ENCODE results near the gene PRR5L.
"Not testable (repeated sequence)": the region's sequence is repeated elsewhere in the genome, so short reads cannot be mapped to it uniquely, and the experiment has no call there.

PRR5L gene

GRCh38 chr11:36300650-36301049, 4.6 kb downstream of the PRR5L start:
- TF ChIP-seq ZNF274 (IDR thresholded peaks at IDR 0.05; ENCODE audit: low read depth, low read length), result no peak
- no peak overlapping the region for H3K4me3 ChIP-seq (ENCODE audit: low read length)

GRCh38 chr11:36304351-36304750, 8.3 kb downstream of the PRR5L start:
- no peak for TF ChIP-seq ZNF274 (IDR thresholded peaks at IDR 0.05; ENCODE audit: low read depth, low read length)
- H3K4me3 ChIP-seq (ENCODE audit: low read length), result no peak overlapping the region

- TF ChIP-seq ZNF274 (IDR thresholded peaks at IDR 0.05; ENCODE audit: low read depth, low read length), result no peak
- no peak overlapping the region for H3K4me3 ChIP-seq (ENCODE audit: low read length)
These were observed 9.0 kb downstream of the PRR5L start for GRCh38 chr11:36305047-36305446.

GRCh38 chr11:36306888-36307287, 10.8 kb downstream of the PRR5L start:
- H3K4me3 ChIP-seq (ENCODE audit: low read length), result no peak overlapping the region
- no peak for TF ChIP-seq ZNF274 (IDR thresholded peaks at IDR 0.05; ENCODE audit: low read depth, low read length)

GRCh38 chr11:36308577-36308976, 12.5 kb downstream of the PRR5L start:
- H3K4me3 ChIP-seq (ENCODE audit: low read length), result no peak overlapping the region
- no peak for TF ChIP-seq ZNF274 (IDR thresholded peaks at IDR 0.05; ENCODE audit: low read depth, low read length)

GRCh38 chr11:36309779-36310178, 13.7 kb downstream of the PRR5L start:
- no peak overlapping the region for H3K4me3 ChIP-seq (ENCODE audit: low read length)
- no peak for TF ChIP-seq ZNF274 (IDR thresholded peaks at IDR 0.05; ENCODE audit: low read depth, low read length)

- no peak for TF ChIP-seq ZNF274 (IDR thresholded peaks at IDR 0.05; ENCODE audit: low read depth, low read length)
- no peak overlapping the region for H3K4me3 ChIP-seq (ENCODE audit: low read length)
These were observed 16.0 kb downstream of the PRR5L start for GRCh38 chr11:36311926-36312595.

- TF ChIP-seq ZNF274 (IDR thresholded peaks at IDR 0.05; ENCODE audit: low read depth, low read length), result no peak
These were observed 16.8 kb downstream of the PRR5L start for GRCh38 chr11:36312611-36313472.

GRCh38 chr11:36313750-36314433, 17.8 kb downstream of the PRR5L start:
- no peak for TF ChIP-seq ZNF274 (IDR thresholded peaks at IDR 0.05; ENCODE audit: low read depth, low read length)
- no peak overlapping the region; the same call in 1 of the 2 replicates for H3K4me3 ChIP-seq (ENCODE audit: low read length)

More at GRCh38 chr11:36312611-36313472, 16.8 kb downstream of the PRR5L start:
- H3K4me3 ChIP-seq (ENCODE audit: low read length), result no peak overlapping the region

- TF ChIP-seq ZNF274 (IDR thresholded peaks at IDR 0.05; ENCODE audit: low read depth, low read length), result no peak
- H3K4me3 ChIP-seq (ENCODE audit: low read length), result no peak overlapping the region; the same call in 1 of the 2 replicates
These were observed 18.3 kb downstream of the PRR5L start for GRCh38 chr11:36314434-36314767.

- TF ChIP-seq ZNF274 (IDR thresholded peaks at IDR 0.05; ENCODE audit: low read depth, low read length), result no peak
- H3K4me3 ChIP-seq (ENCODE audit: low read length), result no peak overlapping the region
These were observed 20.0 kb downstream of the PRR5L start for GRCh38 chr11:36316049-36316448.

- no peak overlapping the region for H3K4me3 ChIP-seq (ENCODE audit: low read length)
- TF ChIP-seq ZNF274 (IDR thresholded peaks at IDR 0.05; ENCODE audit: low read depth, low read length), result no peak
These were observed 21.9 kb downstream of the PRR5L start for GRCh38 chr11:36317992-36318391.

- H3K4me3 ChIP-seq (ENCODE audit: low read length), result not testable (repeated sequence)
These were observed 28.9 kb downstream of the PRR5L start for GRCh38 chr11:36324956-36325355.

- H3K4me3 ChIP-seq (ENCODE audit: low read length), result not testable (repeated sequence)
These were observed 29.3 kb downstream of the PRR5L start for GRCh38 chr11:36325403-36325802.
